GM23338 (cell line): ENCODE data around the gene MOB2. TPM values are rescaled to one million over a fixed set of nuclear protein-coding genes. Genes with fewer than 3 reads are reported as not detected.

Experiments used
- ATAC-seq: fragments of 200-7000 bp; cut with Tn5 transposase; 3 replicates; pipeline ENCODE4 v1.9.1; 2020
- DNase-seq: peaks from one replicate; pipeline ENCODE4 v3.0.0-alpha.2; 2015; ENCODE audit warnings: low spot score
- H2AFZ ChIP-seq: fragments of 200-600 bp; sonication (generic); 2 replicates; pipeline ENCODE4 v1.8.0; 2016; ENCODE audit warnings: antibody characterized with exemption, mild to moderate bottlenecking, moderate library complexity
- H3F3A ChIP-seq: fragments of 200-600 bp; sonication (generic); replicated peaks from 2 replicates; pipeline ENCODE4 v1.8.0; 2017; ENCODE audit warnings: antibody characterized with exemption, mixed run types, low read depth
- H3K27ac ChIP-seq: fragments of 200-600 bp; sonication (generic); 2 replicates; pipeline ENCODE4 v1.6.1; 2016; ENCODE audit warnings: low read depth
- H3K27me3 ChIP-seq: fragments of 200-600 bp; sonication (generic); 2 replicates; pipeline ENCODE4 v1.8.0; 2016; ENCODE audit warnings: mild to moderate bottlenecking, mixed run types, moderate library complexity; ENCODE audit not compliant: insufficient read depth
- H3K36me3 ChIP-seq: fragments of 200-600 bp; sonication (generic); 2 replicates; pipeline ENCODE4 v1.8.0; 2016; ENCODE audit warnings: mild to moderate bottlenecking; ENCODE audit not compliant: insufficient read depth
- H3K4me1 ChIP-seq: fragments of 200-600 bp; sonication (generic); 2 replicates; pipeline ENCODE4 v1.8.0; 2016; ENCODE audit warnings: mild to moderate bottlenecking, moderate library complexity; ENCODE audit not compliant: insufficient read depth
- H3K4me2 ChIP-seq: fragments of 200-600 bp; sonication (generic); 2 replicates; pipeline ENCODE4 v1.7.1; 2017; ENCODE audit warnings: mixed run types
- H3K4me3 ChIP-seq: fragments of 200-600 bp; sonication (generic); 2 replicates; pipeline ENCODE4 v1.6.1; 2016; ENCODE audit warnings: mixed run types
- H3K79me2 ChIP-seq: fragments of 200-600 bp; sonication (generic); replicated peaks from 2 replicates; pipeline ENCODE4 v1.8.0; 2017; ENCODE audit warnings: mild to moderate bottlenecking; ENCODE audit not compliant: insufficient read depth
- H3K9me2 ChIP-seq: fragments of 200-600 bp; sonication (generic); 2 replicates; pipeline ENCODE4 v1.8.0; 2017; ENCODE audit not compliant: insufficient read depth
- H4K20me1 ChIP-seq: fragments of 200-600 bp; sonication (generic); replicated peaks from 2 replicates; pipeline ENCODE4 v1.8.0; 2017; ENCODE audit warnings: mild to moderate bottlenecking; ENCODE audit not compliant: insufficient read depth
- H3K27ac Mint-ChIP-seq: 2 replicates; pipeline ENCODE4 v1.8.0; 2020; ENCODE audit warnings: inconsistent platforms, mild to moderate bottlenecking, moderate library complexity, mixed read lengths
- H3K27me3 Mint-ChIP-seq: 3 replicates; pipeline ENCODE4 v1.8.0; 2022; ENCODE audit warnings: low read depth, mild to moderate bottlenecking, moderate library complexity, mixed read lengths, inconsistent platforms; ENCODE audit not compliant: insufficient read depth, poor library complexity
- H3K36me3 Mint-ChIP-seq: 3 replicates; pipeline ENCODE4 v1.8.0; 2021; ENCODE audit warnings: low read depth, mild to moderate bottlenecking, inconsistent platforms, moderate library complexity, mixed read lengths
- H3K4me1 Mint-ChIP-seq: 3 replicates; pipeline ENCODE4 v1.8.0; 2020; ENCODE audit warnings: mild to moderate bottlenecking, inconsistent platforms, mixed read lengths
- H3K4me3 Mint-ChIP-seq: 3 replicates; pipeline ENCODE4 v1.8.0; 2021; ENCODE audit warnings: moderate library complexity, mild to moderate bottlenecking, inconsistent platforms, mixed read lengths
- H3K9me3 Mint-ChIP-seq: 3 replicates; pipeline ENCODE4 v1.8.0; 2020; ENCODE audit warnings: moderate library complexity, mild to moderate bottlenecking, inconsistent platforms, mixed read lengths
- CREB1 ChIP-seq: fragments of 250-450 bp; sonication (Bioruptor Pico); IDR thresholded peaks from 2 replicates; pipeline ENCODE4 v1.5.0; 2020; ENCODE audit warnings: low read depth, mild to moderate bottlenecking, moderate library complexity
- CTCF ChIP-seq, 2 experiments: fragments of 200-600 bp in 1 of 2; sonication (generic) in 1 of 2; conservative IDR thresholded peaks; 2 replicates each; pipeline versions ENCODE4 v1.5.1 to v1.6.1; 2016 to 2017; ENCODE audit warnings: antibody characterized with exemption in 2 of 2, low read depth in 2 of 2, mild to moderate bottlenecking in 2 of 2, moderate library complexity in 1 of 2
- ETS1 ChIP-seq: IDR thresholded peaks from 2 replicates; pipeline ENCODE4 v1.6.1; 2016; ENCODE audit warnings: antibody characterized with exemption
- EZH2 ChIP-seq: fragments of 200-600 bp; sonication (generic); IDR thresholded peaks from one replicate; pipeline ENCODE4 v1.8.0; 2017; ENCODE audit warnings: antibody characterized with exemption, mild to moderate bottlenecking, low read depth; ENCODE audit not compliant: unreplicated experiment
- EZH2phosphoT487 ChIP-seq: fragments of 200-600 bp; sonication (generic); IDR thresholded peaks from one replicate; pipeline ENCODE4 v1.8.1; 2018; ENCODE audit warnings: antibody characterized with exemption; ENCODE audit not compliant: unreplicated experiment
- JUNB ChIP-seq: IDR thresholded peaks from one replicate; pipeline ENCODE4 v1.6.1; 2016; ENCODE audit warnings: antibody characterized with exemption; ENCODE audit not compliant: unreplicated experiment
- NANOG ChIP-seq: IDR thresholded peaks from 2 replicates; pipeline ENCODE4 v1.6.1; 2016; ENCODE audit warnings: antibody characterized with exemption, borderline replicate concordance
- POLR2AphosphoS5 ChIP-seq: IDR thresholded peaks from 2 replicates; pipeline ENCODE4 v1.6.1; 2016; ENCODE audit warnings: antibody characterized with exemption, low read depth
- REST ChIP-seq: IDR thresholded peaks from one replicate; pipeline ENCODE4 v1.6.1; 2018; ENCODE audit warnings: antibody characterized with exemption; ENCODE audit not compliant: unreplicated experiment
- STAT1 ChIP-seq: IDR thresholded peaks from one replicate; pipeline ENCODE4 v1.6.1; 2016; ENCODE audit warnings: antibody characterized with exemption; ENCODE audit not compliant: unreplicated experiment
- ZNF114 ChIP-seq: fragments of 250-450 bp; sonication (Bioruptor Pico); IDR thresholded peaks from 2 replicates; pipeline ENCODE4 v1.5.0; 2020; ENCODE audit warnings: mild to moderate bottlenecking, moderate library complexity
- ZNF331 ChIP-seq: fragments of 250-450 bp; sonication (Bioruptor Pico); IDR thresholded peaks from 2 replicates; pipeline ENCODE4 v1.5.0; 2020; ENCODE audit warnings: low read depth, mild to moderate bottlenecking, moderate library complexity
- ZNF462 ChIP-seq: fragments of 250-450 bp; sonication (Bioruptor Pico); IDR thresholded peaks from 2 replicates; pipeline ENCODE4 v1.5.0; 2020; ENCODE audit warnings: mild to moderate bottlenecking, moderate library complexity
- polyA plus RNA-seq: library from polyadenylated mRNA; unstranded; fragments of >200 nt; fragmentation: Nextera tagmentation; extraction: Ambion mirVana; gene quantifications from 2 replicates; pipeline ENCODE4 v1.2.1, GENCODE V29; 2016
- total RNA-seq: library from RNA; depleted of rRNA; stranded (reverse); fragments of >200 nt; shearing (Covaris generic); gene quantifications from 2 replicates; pipeline ENCODE4 v1.2.3, GENCODE V29; 2014

MOB2 gene
- total and polyA plus RNA-seq, 2 experiments from 2014 or later, result 10.1 to 19.7 TPM

GRCh38 chr11:1459764-1460395 is 26.7 kb downstream of the MOB2 start (continued):
- no peak for TF ChIP-seq STAT1

GRCh38 chr11:1459219-1459575 is 27.4 kb downstream of the MOB2 start:
- Histone ChIP-seq H3K9me2 (no peaks in the 10 kb centered on the region), H3K4me1 (0 out of 2 replicates have a peak, but pooled peaks cover 2% of the 10 kb centered on the region), H3F3A (no peaks in the 10 kb centered on the region), H3K4me3 (no peak overlapping the region), H3K27ac (no peak overlapping the region), H3K36me3 (no peaks in the 10 kb centered on the region), H3K27me3 (no peaks in the 10 kb centered on the region), H4K20me1 (no peaks in the 10 kb centered on the region), H3K79me2 (no peaks in the 10 kb centered on the region), H3K4me2 (no peak overlapping the region), H2AFZ (no peak overlapping the region)
- Mint-ChIP-seq H3K27ac (no peak overlapping the region), H3K36me3 (no peaks in the 10 kb centered on the region), H3K27me3 (peaks cover 1% of the 10 kb centered on the region), H3K9me3 (no peaks in the 10 kb centered on the region), H3K4me3 (no peak overlapping the region), H3K4me1 (peaks cover 6% of the 10 kb centered on the region; the same call in 2 of the 3 replicates)
- TF ChIP-seq NANOG (no peak), STAT1 (no peak), ZNF462 (CRISPR knock-in tag) (no peak), REST (no peak), EZH2 (no peak), ZNF331 (CRISPR knock-in tag) (no peak), CREB1 (CRISPR knock-in tag) (no peak), JUNB (no peak), ZNF114 (CRISPR knock-in tag) (no peak), EZH2phosphoT487 (no peak), POLR2AphosphoS5 (no peak), ETS1 (no peak), CTCF (conservative IDR thresholded peaks at IDR 0.05; ENCODE audit: low read depth in 2 of 2) (no peak)
- no peak; the same call in 2 of the 3 replicates for ATAC-seq
- no peak for DNase-seq
